HFF-Myc (cell line): ENCODE measurements around the gene BTBD10.

Experiments used
- DNase-seq: peaks from one replicate; pipeline ENCODE4 v3.0.0-alpha.2; 2011; ENCODE audit warnings: low read depth; ENCODE audit errors: extremely low read depth
- H3K4me3 ChIP-seq: replicated peaks from 2 replicates; pipeline ENCODE4 v1.5.1; 2011; ENCODE audit warnings: low read depth, mild to moderate bottlenecking, control low read depth, low read length
- TF ChIP-seq, protein P1 (sequence below): IDR thresholded peaks from 2 replicates; pipeline ENCODE4 v1.5.1; 2012; ENCODE audit warnings: mild to moderate bottlenecking, low read depth, low read length, control low read depth; ENCODE audit errors: missing control alignments

BTBD10 gene

GRCh38 chr11:13367115-13367514 lies 95.9 kb downstream of the BTBD10 start:
- H3K4me3 ChIP-seq: no peak overlapping the region
- TF ChIP-seq, protein P1, sequence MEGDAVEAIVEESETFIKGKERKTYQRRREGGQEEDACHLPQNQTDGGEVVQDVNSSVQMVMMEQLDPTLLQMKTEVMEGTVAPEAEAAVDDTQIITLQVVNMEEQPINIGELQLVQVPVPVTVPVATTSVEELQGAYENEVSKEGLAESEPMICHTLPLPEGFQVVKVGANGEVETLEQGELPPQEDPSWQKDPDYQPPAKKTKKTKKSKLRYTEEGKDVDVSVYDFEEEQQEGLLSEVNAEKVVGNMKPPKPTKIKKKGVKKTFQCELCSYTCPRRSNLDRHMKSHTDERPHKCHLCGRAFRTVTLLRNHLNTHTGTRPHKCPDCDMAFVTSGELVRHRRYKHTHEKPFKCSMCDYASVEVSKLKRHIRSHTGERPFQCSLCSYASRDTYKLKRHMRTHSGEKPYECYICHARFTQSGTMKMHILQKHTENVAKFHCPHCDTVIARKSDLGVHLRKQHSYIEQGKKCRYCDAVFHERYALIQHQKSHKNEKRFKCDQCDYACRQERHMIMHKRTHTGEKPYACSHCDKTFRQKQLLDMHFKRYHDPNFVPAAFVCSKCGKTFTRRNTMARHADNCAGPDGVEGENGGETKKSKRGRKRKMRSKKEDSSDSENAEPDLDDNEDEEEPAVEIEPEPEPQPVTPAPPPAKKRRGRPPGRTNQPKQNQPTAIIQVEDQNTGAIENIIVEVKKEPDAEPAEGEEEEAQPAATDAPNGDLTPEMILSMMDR: no peak

DNA sequence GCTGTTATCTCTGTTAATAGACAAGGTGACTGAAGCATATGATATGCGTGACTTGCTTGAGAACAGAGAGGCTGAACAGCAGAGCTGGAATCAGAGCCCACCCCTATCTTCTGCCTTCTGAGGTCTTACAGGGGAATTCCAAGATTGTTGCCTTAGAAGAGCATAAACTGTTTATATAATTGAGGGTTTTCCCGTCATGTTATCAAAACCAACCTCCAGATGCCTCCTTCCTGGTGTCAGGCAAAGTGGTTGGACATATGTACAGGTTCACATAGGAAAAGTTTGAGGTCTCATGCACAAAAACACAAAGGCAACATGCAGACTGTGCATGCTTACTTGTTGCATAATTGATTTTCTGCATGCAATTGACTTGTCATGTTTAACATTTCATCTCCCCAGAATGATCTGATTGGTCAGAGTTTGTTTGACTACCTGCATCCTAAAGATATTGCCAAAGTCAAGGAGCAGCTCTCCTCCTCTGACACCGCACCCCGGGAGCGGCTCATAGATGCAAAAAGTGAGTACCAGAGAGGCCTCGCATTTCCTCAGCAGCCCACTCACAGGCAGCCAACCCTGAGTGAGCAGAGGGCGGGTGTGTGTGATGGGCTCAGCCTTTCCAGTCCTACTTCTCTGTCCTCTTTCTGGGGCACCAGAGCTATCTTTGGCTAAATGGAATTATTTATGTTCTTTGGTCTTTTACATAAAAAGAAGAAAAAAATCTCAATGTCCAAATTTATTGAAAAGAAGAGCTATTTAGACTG lies 96.6 kb downstream of the BTBD10 start:
- H3K4me3 ChIP-seq: no peak overlapping the region
- no peak for DNase-seq
- TF ChIP-seq, protein P1: no peak

More at GRCh38 chr11:13367115-13367514, 95.9 kb downstream of the BTBD10 start:
- DNase-seq: no peak

DNA sequence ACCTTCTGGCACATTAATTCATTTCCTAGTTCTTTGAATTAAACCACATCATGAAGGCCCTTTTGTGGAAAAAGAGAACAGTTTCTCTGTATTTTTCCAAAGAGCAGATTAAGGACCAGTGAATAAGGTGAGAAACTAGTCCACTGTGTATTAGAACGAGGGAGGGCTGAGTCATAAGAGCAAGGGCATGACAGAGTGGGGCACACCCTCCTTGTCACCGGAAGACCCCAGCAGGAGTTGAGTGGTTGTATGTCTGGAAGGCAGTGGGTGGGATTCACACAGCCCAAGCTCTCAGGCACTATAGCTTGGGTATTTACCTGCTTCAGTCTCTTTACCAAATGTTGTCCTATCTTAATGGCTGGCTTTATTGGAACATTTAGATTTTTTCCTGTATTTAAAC lies 98.6 kb downstream of the BTBD10 start:
- DNase-seq: no peak
- no peak overlapping the region for H3K4me3 ChIP-seq
- TF ChIP-seq, protein P1: no peak

GRCh38 chr11:13362596-13363109 lies 100.4 kb downstream of the BTBD10 start:
- H3K4me3 ChIP-seq: no peak overlapping the region
- DNase-seq: no peak
- TF ChIP-seq, protein P1: no peak

DNA sequence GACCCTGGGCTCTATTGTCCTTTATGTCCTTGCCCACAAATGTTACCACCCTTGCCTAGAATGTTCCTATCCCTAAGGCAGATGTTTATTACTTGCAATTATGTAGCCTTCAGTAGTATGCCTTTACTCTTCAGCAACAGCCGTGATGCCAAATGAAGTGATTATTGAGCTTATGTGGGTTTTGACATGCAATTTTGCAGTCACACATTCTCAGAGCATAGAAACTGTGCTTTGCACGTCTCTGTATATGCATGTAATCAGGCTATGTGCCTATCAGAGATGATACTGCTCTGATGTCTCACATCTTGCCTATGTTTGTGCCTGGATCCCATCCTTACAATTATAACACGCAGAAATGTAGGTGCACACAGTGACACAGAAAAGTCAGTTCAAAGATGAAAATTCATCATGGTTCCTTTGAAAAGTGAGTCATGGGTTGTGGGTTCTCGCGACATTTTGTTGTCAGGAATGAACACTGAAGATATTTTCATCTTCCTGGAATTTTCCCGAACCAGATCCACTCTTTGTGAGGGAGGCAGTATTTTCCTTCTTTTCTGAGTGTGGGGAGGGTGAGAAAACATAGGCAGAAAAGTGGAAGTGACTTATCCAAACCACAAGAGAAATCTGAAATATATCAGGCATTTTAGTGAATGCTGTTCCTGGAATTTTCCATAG lies 104.3 kb downstream of the BTBD10 start:
- DNase-seq: no peak
- no peak overlapping the region for H3K4me3 ChIP-seq
- TF ChIP-seq, protein P1: no peak

- no peak for DNase-seq
- no peak overlapping the region for H3K4me3 ChIP-seq
Observed at GRCh38 chr11:13357232-13357631, 105.8 kb downstream of the BTBD10 start.

More at GRCh38 chr11:13357232-13357631, 105.8 kb downstream of the BTBD10 start:
- TF ChIP-seq, protein P1: no peak
